A673 (cell line): ENCODE measurements around the gene YIF1B. TPM values are rescaled to one million over a fixed set of nuclear protein-coding genes. Genes with fewer than 3 reads are reported as not detected.

ENCODE experiments used
- BruUV-seq: library from RNA; stranded (reverse); fragments of 400-500 nt; replicated peaks from 2 replicates; lab custom pipeline; 2021; lab: Mats Ljungman, UMichigan
- CTCF ChIA-PET: fragments of 300-600 bp; sonication (Branson Sonifier 250); formaldehyde crosslinking; loops from one replicate; lab custom pipeline; 2022; ENCODE audit warnings: antibody characterized with exemption; lab: Charles Lee
- POLR2A ChIA-PET: fragments of 300-600 bp; sonication (Branson Sonifier 250); formaldehyde crosslinking; loops from one replicate; lab custom pipeline; 2022; ENCODE audit warnings: antibody characterized with exemption; ENCODE audit not compliant: low non-redundant PET; lab: Charles Lee
- DNase-seq: peaks from one replicate; pipeline ENCODE4 v3.0.0-alpha.2; 2015; ENCODE audit warnings: low spot score
- H3K27ac ChIP-seq: fragments of 200-600 bp; sonication (generic); 2 replicates; pipeline ENCODE4 v1.5.1; 2016; ENCODE audit warnings: mixed run types, low read depth, mild to moderate bottlenecking, mixed read lengths, antibody characterized with exemption, low read length; ENCODE audit not compliant: poor library complexity, severe bottlenecking
- H3K27me3 ChIP-seq: fragments of 200-600 bp; sonication (generic); replicated peaks from 2 replicates; pipeline ENCODE4 v1.6.1; 2017; ENCODE audit warnings: mixed run types, low read depth, mild to moderate bottlenecking, mixed read lengths, antibody characterized with exemption, low read length; ENCODE audit not compliant: insufficient read depth, poor library complexity
- H3K36me3 ChIP-seq: fragments of 200-600 bp; sonication (generic); 2 replicates; pipeline ENCODE4 v1.6.1; 2016; ENCODE audit warnings: mixed run types, mild to moderate bottlenecking, mixed read lengths, antibody characterized with exemption, low read length; ENCODE audit not compliant: insufficient read depth, poor library complexity, severe bottlenecking
- H3K4me1 ChIP-seq: fragments of 200-600 bp; sonication (generic); 2 replicates; pipeline ENCODE4 v1.6.1; 2017; ENCODE audit warnings: mixed run types, mild to moderate bottlenecking, mixed read lengths, antibody characterized with exemption, low read length; ENCODE audit not compliant: insufficient read depth, poor library complexity, severe bottlenecking
- H3K4me3 ChIP-seq: fragments of 200-600 bp; sonication (generic); 2 replicates; pipeline ENCODE4 v1.5.1; 2016; ENCODE audit warnings: low read depth, mixed run types, mild to moderate bottlenecking, mixed read lengths, low read length; ENCODE audit not compliant: poor library complexity, severe bottlenecking
- H3K9me3 ChIP-seq: fragments of 200-600 bp; sonication (generic); 2 replicates; pipeline ENCODE4 v1.6.1; 2016; ENCODE audit warnings: mixed run types, low read depth, mild to moderate bottlenecking, mixed read lengths, antibody characterized with exemption, low read length; ENCODE audit not compliant: poor library complexity, severe bottlenecking
- CTCF ChIP-seq: fragments of 300-800, 200-600 bp; sonication (generic); conservative IDR thresholded peaks from 2 replicates; pipeline ENCODE4 v1.5.1; 2017; ENCODE audit warnings: low read depth, mild to moderate bottlenecking, antibody characterized with exemption, low read length, moderate library complexity, mixed read lengths
- EZH2 ChIP-seq: fragments of 200-600 bp; sonication (generic); IDR thresholded peaks from 2 replicates; pipeline ENCODE4 v1.6.1; 2017; ENCODE audit warnings: borderline replicate concordance, low read depth, mild to moderate bottlenecking, mixed read lengths, antibody characterized with exemption, low read length; ENCODE audit not compliant: poor library complexity, severe bottlenecking
- intact Hi-C: fragments of 100-400 bp; cut with micrococcal nuclease; formaldehyde crosslinking; loops from one replicate; pipeline ENCODE4 v1.10.0; 2022; ENCODE audit not compliant: unreplicated experiment
- total RNA-seq: library from RNA; stranded (reverse); gene quantifications from 2 replicates; pipeline ENCODE4 v1.2.3, GENCODE V29; 2021

The YIF1B gene
- total RNA-seq, 1 experiment from 2014 or later, result 57.6 TPM

GRCh38 chr19:38285567-38285966 is 30.2 kb downstream of the YIF1B start:
- CTCF ChIA-PET, result interaction anchor here (0.5 kb wide), 1 partner anchor 60 kb away, joined by 9 read pairs; no protein-coding TSS in a partner anchor
- BruUV-seq, result no TSS peak
- no peak overlapping the region for H3K4me3 ChIP-seq
- no peaks in the 10 kb centered on the region for H3K27me3 ChIP-seq
- no peaks in the 10 kb centered on the region for H3K4me1 ChIP-seq
- POLR2A ChIA-PET, result no interaction called here
- no peak overlapping the region for H3K27ac ChIP-seq
- no peaks in the 10 kb centered on the region for H3K36me3 ChIP-seq
- intact Hi-C loops, result no loop called here
- TF ChIP-seq CTCF, result no peak
- no peak for TF ChIP-seq EZH2
- no peaks in the 10 kb centered on the region for H3K9me3 ChIP-seq
- DNase-seq, result no peak

GRCh38 chr19:38284422-38284821 is 31.3 kb downstream of the YIF1B start:
- TF ChIP-seq EZH2 (no peak), CTCF (no peak)
- no TSS peak for BruUV-seq
- intact Hi-C loops, result no loop called here
- Histone ChIP-seq H3K4me3 (no peak overlapping the region), H3K9me3 (no peaks in the 10 kb centered on the region), H3K4me1 (no peaks in the 10 kb centered on the region), H3K36me3 (no peaks in the 10 kb centered on the region), H3K27ac (no peak overlapping the region), H3K27me3 (no peaks in the 10 kb centered on the region)
- DNase-seq, result no peak
- POLR2A ChIA-PET, result no interaction called here
- CTCF ChIA-PET, result no interaction called here

- BruUV-seq, result no TSS peak
- CTCF ChIA-PET, result interaction anchor here (0.6 kb wide), 1 partner anchor 14 kb away, joined by 4 read pairs; no protein-coding TSS in a partner anchor
Observed at GRCh38 chr19:38283271-38283670, 32.5 kb downstream of the YIF1B start.

More at GRCh38 chr19:38283271-38283670, 32.5 kb downstream of the YIF1B start:
- Histone ChIP-seq H3K36me3 (no peaks in the 10 kb centered on the region), H3K4me3 (no peak overlapping the region), H3K27me3 (no peaks in the 10 kb centered on the region), H3K4me1 (no peaks in the 10 kb centered on the region), H3K9me3 (no peaks in the 10 kb centered on the region), H3K27ac (no peak overlapping the region)
- intact Hi-C loops, result no loop called here
- POLR2A ChIA-PET, result no interaction called here
- no peak for DNase-seq
- TF ChIP-seq EZH2 (no peak), CTCF (no peak)
